Adrenal gland (tissue), 5 donors: ENCODE data around the gene GGPS1.

ENCODE experiments used
- CTCF ChIP-seq, 6 experiments: fragments of 450-650 bp in 4 of 6; fragments of 200-600 bp in 2 of 6; sonication (generic) in 1 of 6; IDR thresholded peaks; 1 replicate in 5 of 6; 2 replicates in 1 of 6; pipeline versions ENCODE4 v1.5.1 to v1.8.0; 2016 to 2021; ENCODE audit warnings: antibody characterized with exemption in 6 of 6, mild to moderate bottlenecking in 2 of 6, moderate library complexity in 1 of 6
- POLR2A ChIP-seq, 2 donors: fragments of 450-650 bp; IDR thresholded peaks; one replicate each; pipeline ENCODE4 v1.6.1; 2017; ENCODE audit warnings: antibody characterized with exemption in 2 of 2, mild to moderate bottlenecking in 2 of 2, moderate library complexity in 1 of 2
- donor health status: DM: no; HTN: no; CAD: no.

GRCh38 chr1:235327559-235328270 lies 655 bp upstream of the GGPS1 start, which contains the start of gene ARID4B:
- no peak for TF ChIP-seq CTCF (IDR thresholded peaks at IDR 0.05)
- TF ChIP-seq POLR2A (IDR thresholded peaks at IDR 0.05), result peak; percentile 79 to 85
